ENCODE measurements around the gene MCC. TPM values are rescaled to one million over a fixed set of nuclear protein-coding genes. Genes with fewer than 3 reads are reported as not detected.
A peak's percentile ranks its signal among the peaks of the same experiment; 100 is the strongest.

MCC gene
- total and polyA plus RNA-seq, 7 donors = 1.4 to 13.8 (median 4.4) TPM

- intact Hi-C loops (cut with DNase I) = loop anchor here (5.0 kb wide), 3 partner anchors 331 to 611 kb away; partner anchors contain the start of gene YTHDC2 (in 1 of the 2)
Measured at GRCh38 chr5:112995764-112996618, 492.3 kb downstream of the MCC start.

DNA sequence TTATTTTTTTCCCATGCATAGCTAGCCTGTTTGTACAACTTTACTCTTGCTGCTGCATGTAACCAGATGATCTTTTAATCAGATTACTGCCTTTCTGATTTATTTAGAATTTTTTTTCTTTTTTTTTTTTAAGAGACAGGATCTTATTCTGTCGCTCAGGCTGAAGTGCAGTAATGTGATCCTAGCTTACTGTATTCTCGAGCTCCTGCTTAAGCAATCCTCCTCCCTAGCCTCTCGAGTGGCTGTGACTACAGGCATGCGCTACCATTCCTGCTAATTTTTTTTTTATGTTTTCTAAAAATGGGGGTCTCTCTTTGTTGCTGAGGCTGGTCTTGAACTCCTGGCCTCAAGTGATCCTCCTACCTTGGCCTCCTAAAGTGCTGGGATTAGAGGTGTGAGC, 502.0 kb downstream of the MCC start:
- H3K36me3 ChIP-seq (ENCODE audit: insufficient read depth in 1 of 2, low read depth in 1 of 2) = no peaks in the 10 kb centered on the region
- H3K27ac ChIP-seq = peak overlapping the region; percentile 12
- no peaks in the 10 kb centered on the region for H3K27me3 ChIP-seq (ENCODE audit: insufficient read depth in 3 of 3, low read length in 2 of 3)
- ATAC-seq (peak; percentile 70 to 80 (median 76)), DNase-seq (no peak)
- no peak overlapping the region for H3K4me3 ChIP-seq
- intact Hi-C loops (cut with DNase I) = no loop called here
- 41 to 65% (median 50%) methylated on average over 4 of the region's 4 CpGs for WGBS, 3 donors
- peaks cover 7% of the 10 kb centered on the region for H3K4me1 ChIP-seq
- TF ChIP-seq, protein P1, sequence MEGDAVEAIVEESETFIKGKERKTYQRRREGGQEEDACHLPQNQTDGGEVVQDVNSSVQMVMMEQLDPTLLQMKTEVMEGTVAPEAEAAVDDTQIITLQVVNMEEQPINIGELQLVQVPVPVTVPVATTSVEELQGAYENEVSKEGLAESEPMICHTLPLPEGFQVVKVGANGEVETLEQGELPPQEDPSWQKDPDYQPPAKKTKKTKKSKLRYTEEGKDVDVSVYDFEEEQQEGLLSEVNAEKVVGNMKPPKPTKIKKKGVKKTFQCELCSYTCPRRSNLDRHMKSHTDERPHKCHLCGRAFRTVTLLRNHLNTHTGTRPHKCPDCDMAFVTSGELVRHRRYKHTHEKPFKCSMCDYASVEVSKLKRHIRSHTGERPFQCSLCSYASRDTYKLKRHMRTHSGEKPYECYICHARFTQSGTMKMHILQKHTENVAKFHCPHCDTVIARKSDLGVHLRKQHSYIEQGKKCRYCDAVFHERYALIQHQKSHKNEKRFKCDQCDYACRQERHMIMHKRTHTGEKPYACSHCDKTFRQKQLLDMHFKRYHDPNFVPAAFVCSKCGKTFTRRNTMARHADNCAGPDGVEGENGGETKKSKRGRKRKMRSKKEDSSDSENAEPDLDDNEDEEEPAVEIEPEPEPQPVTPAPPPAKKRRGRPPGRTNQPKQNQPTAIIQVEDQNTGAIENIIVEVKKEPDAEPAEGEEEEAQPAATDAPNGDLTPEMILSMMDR (IDR thresholded peaks at IDR 0.05) = no peak
- no peaks in the 10 kb centered on the region for H3K9me3 ChIP-seq

More at GRCh38 chr5:112995764-112996618, 492.3 kb downstream of the MCC start:
- Histone ChIP-seq H3K4me3 (no peak overlapping the region), H3K27me3 (ENCODE audit: insufficient read depth in 3 of 3, low read length in 2 of 3) (no peaks in the 10 kb centered on the region), H3K36me3 (ENCODE audit: insufficient read depth in 1 of 2, low read depth in 1 of 2) (peaks cover 0 to 26% of the 10 kb centered on the region in 2 donors), H3K4me1 (no peaks in the 10 kb centered on the region), H3K27ac (no peak overlapping the region), H3K9me3 (no peaks in the 10 kb centered on the region)
- TF ChIP-seq, protein P1 (IDR thresholded peaks at IDR 0.05) = peak; percentile 91
- ATAC-seq (peak; percentile 76 to 94 (median 85)), DNase-seq (peak; percentile 45 to 64)
- WGBS, 3 donors = 19 to 24% (median 21%) methylated on average over 7 of the region's 7 CpGs

- intact Hi-C loops (cut with DNase I) = no loop called here
- H3K4me1 ChIP-seq = peaks cover 30% of the 10 kb centered on the region
- no peaks in the 10 kb centered on the region for H3K36me3 ChIP-seq (ENCODE audit: insufficient read depth in 1 of 2, low read depth in 1 of 2)
- no peak overlapping the region for H3K4me3 ChIP-seq
- no peaks in the 10 kb centered on the region for H3K27me3 ChIP-seq (ENCODE audit: insufficient read depth in 3 of 3, low read length in 2 of 3)
- peak overlapping the region; percentile 58 for H3K27ac ChIP-seq
- no peaks in the 10 kb centered on the region for H3K9me3 ChIP-seq
- WGBS, 3 donors = 26 to 35% (median 29%) methylated on average over 2 of the region's 2 CpGs
- TF ChIP-seq, protein P1 (IDR thresholded peaks at IDR 0.05) = no peak
- no peak for DNase-seq
- peak; percentile 45 to 73 (median 68) for ATAC-seq
Measured at GRCh38 chr5:112983363-112983762, 504.9 kb downstream of the MCC start.

- Histone ChIP-seq H3K9me3 (no peaks in the 10 kb centered on the region), H3K4me1 (peaks cover 44% of the 10 kb centered on the region), H3K36me3 (ENCODE audit: insufficient read depth in 1 of 2, low read depth in 1 of 2) (no peaks in the 10 kb centered on the region), H3K27ac (peak overlapping the region; percentile 57), H3K27me3 (ENCODE audit: insufficient read depth in 3 of 3, low read length in 2 of 3) (no peaks in the 10 kb centered on the region), H3K4me3 (peak overlapping the region; percentile 82)
- ATAC-seq (no peak), DNase-seq (no peak)
- TF ChIP-seq, protein P1 (IDR thresholded peaks at IDR 0.05) = no peak
- WGBS, 3 donors = 72 to 81% (median 74%) methylated on average over 3 of the region's 3 CpGs
- intact Hi-C loops (cut with DNase I) = loop anchor here in 1 of 2 donors (5.0 kb wide), 1 partner anchor 117 kb away; the partner anchor contains the start of gene SRP19
Measured at GRCh38 chr5:112979723-112980122, 508.5 kb downstream of the MCC start.

Measured in psoas muscle (tissue), 8 donors.